Neutrophil (primary cell): ENCODE measurements around the gene C15orf39.
"Not testable (repeated sequence)": the region's sequence is repeated elsewhere in the genome, so short reads cannot be mapped to it uniquely, and the experiment has no call there.

ENCODE experiments used
- H3K27ac ChIP-seq: fragments of 200-600 bp; sonication (generic); 2 replicates; pipeline ENCODE4 v1.5.1; 2016; ENCODE audit warnings: mild to moderate bottlenecking, moderate library complexity
- H3K27me3 ChIP-seq: fragments of 200-600 bp; sonication (generic); 2 replicates; pipeline ENCODE4 v1.6.0; 2016; ENCODE audit warnings: mild to moderate bottlenecking
- H3K36me3 ChIP-seq: fragments of 200-600 bp; sonication (generic); 2 replicates; pipeline ENCODE4 v1.5.1; 2017
- H3K4me1 ChIP-seq, 2 experiments: fragments of 200-600 bp in 1 of 2; sonication (generic) in 1 of 2; 1 replicate in 1 of 2; 2 replicates in 1 of 2; pipeline versions ENCODE4 v1.5.1 to v1.6.1; 2013 to 2016; ENCODE audit warnings: low read depth in 1 of 2, low read length in 1 of 2, mild to moderate bottlenecking in 1 of 2, moderate library complexity in 1 of 2; ENCODE audit not compliant: control insufficient read depth in 1 of 2, insufficient read depth in 1 of 2
- H3K4me3 ChIP-seq, 2 experiments: fragments of 200-600 bp in 1 of 2; sonication (generic) in 1 of 2; 1 replicate in 1 of 2; 2 replicates in 1 of 2; pipeline ENCODE4 v1.5.1; 2013 to 2016; ENCODE audit warnings: low read depth in 1 of 2, low read length in 1 of 2, mild to moderate bottlenecking in 1 of 2, moderate library complexity in 1 of 2
- H3K9me3 ChIP-seq: fragments of 200-600 bp; sonication (generic); 2 replicates; pipeline ENCODE4 v1.5.1; 2016
- CTCF ChIP-seq: fragments of 200-600 bp; sonication (generic); IDR thresholded peaks from 2 replicates; pipeline ENCODE4 v1.5.1; 2016; ENCODE audit warnings: antibody characterized with exemption

Gene C15orf39

GRCh38 chr15:75163150-75163564 lies 38.5 kb upstream of the C15orf39 start:
- Histone ChIP-seq H3K27me3 (no peaks in the 10 kb centered on the region), H3K4me1 (peaks cover 18 to 26% of the 10 kb centered on the region in 2 experiments), H3K9me3 (no peaks in the 10 kb centered on the region), H3K4me3 (no peak overlapping the region), H3K27ac (peak overlapping the region; percentile 8), H3K36me3 (no peaks in the 10 kb centered on the region)
- no peak for TF ChIP-seq CTCF

GRCh38 chr15:75164625-75165350 lies 36.9 kb upstream of the C15orf39 start:
- peaks cover 15 to 22% of the 10 kb centered on the region in 2 experiments for H3K4me1 ChIP-seq
- H3K27ac ChIP-seq = no peak overlapping the region
- H3K27me3 ChIP-seq = no peaks in the 10 kb centered on the region
- H3K36me3 ChIP-seq = no peaks in the 10 kb centered on the region
- no peak overlapping the region for H3K4me3 ChIP-seq
- no peaks in the 10 kb centered on the region for H3K9me3 ChIP-seq
- no peak for TF ChIP-seq CTCF

GRCh38 chr15:75166489-75167063 lies 35.1 kb upstream of the C15orf39 start:
- not testable (repeated sequence) for H3K27me3 ChIP-seq, H3K36me3 ChIP-seq, H3K4me3 ChIP-seq, H3K27ac ChIP-seq, H3K9me3 ChIP-seq
- peaks cover 8 to 18% of the 10 kb centered on the region in 2 experiments for H3K4me1 ChIP-seq

GRCh38 chr15:75167588-75168350 lies 33.9 kb upstream of the C15orf39 start:
- Histone ChIP-seq H3K36me3 (no peaks in the 10 kb centered on the region), H3K4me1 (peaks cover 4 to 8% of the 10 kb centered on the region in 2 experiments), H3K27ac (no peak overlapping the region), H3K9me3 (no peaks in the 10 kb centered on the region), H3K27me3 (no peaks in the 10 kb centered on the region), H3K4me3 (no peak overlapping the region)
- TF ChIP-seq CTCF = no peak

- H3K9me3 ChIP-seq = no peaks in the 10 kb centered on the region
- H3K4me3 ChIP-seq = no peak overlapping the region
- TF ChIP-seq CTCF = no peak
- no peaks in the 10 kb centered on the region for H3K36me3 ChIP-seq
- H3K4me1 ChIP-seq = peaks cover 8% of the 10 kb centered on the region in 2 experiments
- no peaks in the 10 kb centered on the region for H3K27me3 ChIP-seq
- no peak overlapping the region for H3K27ac ChIP-seq
Observed at GRCh38 chr15:75168374-75168773, 33.3 kb upstream of the C15orf39 start.

GRCh38 chr15:75170203-75170602 lies 31.5 kb upstream of the C15orf39 start:
- no peaks in the 10 kb centered on the region for H3K9me3 ChIP-seq
- no peaks in the 10 kb centered on the region for H3K36me3 ChIP-seq
- TF ChIP-seq CTCF = no peak
- peaks cover 17 to 22% of the 10 kb centered on the region in 2 experiments for H3K4me1 ChIP-seq
- H3K27ac ChIP-seq = no peak overlapping the region
- H3K4me3 ChIP-seq = no peak overlapping the region
- no peaks in the 10 kb centered on the region for H3K27me3 ChIP-seq
